ENCODE measurements around the gene PFDN2. TPM values are rescaled to one million over a fixed set of nuclear protein-coding genes. Genes with fewer than 3 reads are reported as not detected.
A peak's percentile ranks its signal among the peaks of the same experiment; 100 is the strongest.
"Not testable (repeated sequence)": the region's sequence is repeated elsewhere in the genome, so short reads cannot be mapped to it uniquely, and the experiment has no call there.

PFDN2 gene
- total RNA-seq, 2 donors from 2014 or later = 92.6 to 122 TPM

DNA sequence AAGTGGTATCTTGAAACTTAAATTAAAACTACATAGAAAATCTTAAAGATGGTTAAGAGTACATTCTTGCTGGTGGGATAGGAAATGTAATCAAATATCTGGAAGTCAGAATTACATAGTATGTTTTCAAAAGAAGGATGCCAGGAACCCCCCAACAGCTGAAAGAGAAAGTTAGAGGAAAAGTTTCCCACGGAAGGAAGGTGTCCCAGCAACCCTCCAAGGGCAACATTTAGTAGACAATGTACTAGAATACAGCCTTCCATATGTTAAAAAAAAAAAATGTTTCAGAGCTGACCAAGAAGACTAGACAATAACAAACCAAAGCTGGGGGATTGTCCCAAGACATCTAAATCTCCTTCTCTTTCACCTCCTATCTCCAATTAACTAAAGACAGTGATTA lies 12.4 kb upstream of the PFDN2 start:
- no peak for DNase-seq (ENCODE audit: low spot score)
- H3K4me3 Mint-ChIP-seq = no peak overlapping the region
- ATAC-seq = no peak
- H3K36me3 Mint-ChIP-seq = peaks cover 21% of the 10 kb centered on the region
- H3K27me3 Mint-ChIP-seq = no peaks in the 10 kb centered on the region
- H3K4me1 Mint-ChIP-seq (ENCODE audit: low read depth in 2 of 2) = peaks cover 41 to 50% of the 10 kb centered on the region in 2 donors
- H3K9me3 Mint-ChIP-seq = no peaks in the 10 kb centered on the region
- H3K27ac Mint-ChIP-seq = no peak overlapping the region

DNA sequence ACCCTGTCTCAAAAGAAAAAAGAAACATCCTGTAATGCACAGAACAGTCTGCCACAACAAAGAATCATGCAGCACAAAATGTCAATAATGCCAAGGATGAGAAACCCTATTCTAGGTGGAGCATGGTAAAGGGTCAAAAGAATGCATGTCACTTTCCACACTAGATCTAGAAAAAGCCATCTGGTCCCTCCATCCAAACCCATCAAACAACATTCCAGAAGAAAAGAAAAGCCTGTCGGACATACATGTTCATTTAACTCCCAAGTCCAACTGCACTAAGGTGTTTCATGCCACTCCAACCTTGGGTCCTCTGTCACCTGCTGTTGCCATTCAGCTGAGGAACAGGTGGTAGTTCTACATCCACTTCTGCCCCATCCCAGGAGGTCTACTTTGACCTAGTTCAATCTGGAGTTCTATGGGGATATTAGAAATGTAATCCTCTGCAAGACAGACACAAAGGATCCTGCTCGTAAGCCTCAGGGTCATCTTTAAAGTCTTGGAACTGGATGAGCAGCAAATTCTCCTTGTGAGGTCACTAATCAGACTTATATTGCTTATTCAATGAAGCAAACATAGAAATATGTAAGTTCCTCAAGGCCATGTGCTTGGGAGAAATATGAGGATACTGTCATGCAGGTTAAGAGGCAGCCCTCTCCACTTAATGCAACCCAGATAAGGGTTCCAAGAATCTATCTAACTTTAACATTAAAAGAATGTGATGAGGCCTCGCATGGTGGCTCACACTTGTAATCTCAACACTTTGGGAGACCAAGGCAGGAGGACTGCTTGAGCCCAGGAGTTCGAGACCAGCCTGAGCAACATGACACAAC lies 11.0 kb upstream of the PFDN2 start:
- no peak for ATAC-seq
- no peak overlapping the region for H3K4me3 Mint-ChIP-seq
- peaks cover 26% of the 10 kb centered on the region for H3K36me3 Mint-ChIP-seq
- H3K27ac Mint-ChIP-seq = no peak overlapping the region
- H3K9me3 Mint-ChIP-seq = no peaks in the 10 kb centered on the region
- peaks cover 40 to 45% of the 10 kb centered on the region in 2 donors for H3K4me1 Mint-ChIP-seq (ENCODE audit: low read depth in 2 of 2)
- H3K27me3 Mint-ChIP-seq = no peaks in the 10 kb centered on the region
- no peak for DNase-seq (ENCODE audit: low spot score)

DNA sequence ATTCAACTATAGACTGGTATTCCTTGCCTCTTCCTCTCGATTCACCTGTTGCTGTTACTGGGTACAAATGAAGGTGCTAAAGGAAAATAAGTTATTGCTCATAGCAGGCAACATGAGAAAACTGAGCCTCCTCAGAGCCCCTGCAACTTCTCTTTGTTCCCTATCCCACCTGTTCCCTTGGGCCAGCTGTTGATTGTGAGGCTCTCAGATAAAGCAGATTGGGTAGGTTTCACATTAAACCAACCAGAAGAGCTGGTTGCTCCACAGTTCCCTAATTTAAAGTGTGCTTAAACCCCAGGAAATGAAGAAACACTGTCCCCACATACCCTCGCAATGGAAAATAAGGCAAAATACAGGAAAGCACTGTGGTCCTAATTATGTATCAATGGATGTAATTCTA lies 9.8 kb upstream of the PFDN2 start:
- ATAC-seq (no peak), DNase-seq (ENCODE audit: low spot score) (no peak)
- Mint-ChIP-seq H3K27ac (peak overlapping the region; percentile 12 to 42), H3K9me3 (no peaks in the 10 kb centered on the region), H3K36me3 (peaks cover 27% of the 10 kb centered on the region), H3K4me3 (no peak overlapping the region), H3K27me3 (no peaks in the 10 kb centered on the region), H3K4me1 (ENCODE audit: low read depth in 2 of 2) (peaks cover 40 to 45% of the 10 kb centered on the region in 2 donors)

DNA sequence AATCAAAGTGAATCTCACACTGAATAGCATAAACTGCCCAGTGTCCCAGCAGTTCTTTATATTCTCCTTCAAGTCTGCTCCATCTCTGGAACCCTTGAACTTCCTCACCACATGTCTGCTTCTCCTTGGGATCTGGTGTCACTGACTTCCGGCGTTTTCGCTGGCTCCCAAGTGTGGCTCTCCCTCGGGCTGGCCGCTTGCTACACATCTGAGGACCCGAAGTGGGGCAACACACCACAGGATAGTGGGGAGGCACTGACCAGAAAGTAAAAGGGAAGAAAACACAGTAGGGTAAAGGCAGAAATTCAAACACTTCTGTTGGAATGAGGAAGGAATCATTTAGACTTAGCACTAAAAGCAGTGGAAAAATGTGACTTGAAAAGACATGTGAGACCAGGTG lies 5.1 kb upstream of the PFDN2 start:
- no peaks in the 10 kb centered on the region for H3K9me3 Mint-ChIP-seq
- peaks cover 46% of the 10 kb centered on the region for H3K36me3 Mint-ChIP-seq
- no peaks in the 10 kb centered on the region for H3K27me3 Mint-ChIP-seq
- no peak for DNase-seq (ENCODE audit: low spot score)
- H3K4me1 Mint-ChIP-seq (ENCODE audit: low read depth in 2 of 2) = peaks cover 41 to 45% of the 10 kb centered on the region in 2 donors
- no peak for ATAC-seq
- H3K4me3 Mint-ChIP-seq = no peak overlapping the region
- no peak overlapping the region for H3K27ac Mint-ChIP-seq

DNA sequence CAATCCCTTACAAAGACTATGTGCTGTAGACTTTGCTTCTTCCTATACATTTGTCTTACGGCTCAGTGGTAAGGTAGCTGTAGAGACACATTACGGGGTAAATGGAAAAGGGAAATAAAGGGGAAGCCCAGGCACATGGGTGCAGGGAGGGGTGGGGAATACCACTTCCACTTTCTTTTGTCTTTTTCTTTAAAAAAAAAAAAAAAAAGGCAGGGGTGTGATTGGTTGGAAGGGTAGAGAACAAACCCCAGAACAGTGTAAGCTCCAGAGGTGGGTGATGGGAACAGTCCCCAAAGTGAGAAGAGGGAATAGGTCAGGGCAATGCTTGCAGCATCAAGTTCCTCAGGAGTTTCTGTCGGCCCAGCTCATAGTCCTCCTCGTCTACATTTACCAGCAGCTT lies 4.0 kb upstream of the PFDN2 start:
- peak overlapping the region; percentile 10 to 35 for H3K27ac Mint-ChIP-seq
- ATAC-seq = no peak
- DNase-seq (ENCODE audit: low spot score) = no peak
- no peak overlapping the region for H3K4me3 Mint-ChIP-seq
- peaks cover 34 to 40% of the 10 kb centered on the region in 2 donors for H3K4me1 Mint-ChIP-seq (ENCODE audit: low read depth in 2 of 2)
- no peaks in the 10 kb centered on the region for H3K27me3 Mint-ChIP-seq
- no peaks in the 10 kb centered on the region for H3K9me3 Mint-ChIP-seq
- H3K36me3 Mint-ChIP-seq = peaks cover 43% of the 10 kb centered on the region

DNA sequence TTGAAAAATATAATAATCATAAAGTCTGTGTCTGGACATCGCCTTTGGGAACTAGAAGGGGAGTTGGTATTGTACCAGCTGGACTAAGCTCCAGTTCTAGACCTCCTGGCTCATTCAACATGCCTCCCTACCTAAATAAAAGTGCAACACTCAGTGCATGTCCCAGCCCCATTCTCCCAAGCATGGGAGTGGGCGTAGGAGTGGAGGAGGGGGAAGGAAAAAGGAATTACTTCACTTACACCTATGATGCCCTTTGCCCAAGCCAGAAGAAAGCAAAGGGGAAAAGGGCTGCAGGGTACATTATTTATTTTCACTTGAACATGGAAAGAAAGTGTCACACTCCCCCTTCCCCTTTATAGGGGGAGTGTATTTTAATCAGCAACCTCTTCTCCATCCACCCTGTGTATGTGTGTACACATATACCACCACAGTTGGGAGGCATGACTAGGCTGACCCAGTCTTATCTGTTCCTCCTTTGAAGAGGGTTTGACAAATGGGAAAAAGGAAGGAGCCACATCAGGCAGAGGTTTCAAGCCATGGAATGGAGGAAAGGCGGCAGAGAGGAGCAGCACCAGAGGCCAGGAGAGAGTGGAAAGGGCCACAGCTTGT lies 3.3 kb upstream of the PFDN2 start:
- ATAC-seq = no peak

DNA sequence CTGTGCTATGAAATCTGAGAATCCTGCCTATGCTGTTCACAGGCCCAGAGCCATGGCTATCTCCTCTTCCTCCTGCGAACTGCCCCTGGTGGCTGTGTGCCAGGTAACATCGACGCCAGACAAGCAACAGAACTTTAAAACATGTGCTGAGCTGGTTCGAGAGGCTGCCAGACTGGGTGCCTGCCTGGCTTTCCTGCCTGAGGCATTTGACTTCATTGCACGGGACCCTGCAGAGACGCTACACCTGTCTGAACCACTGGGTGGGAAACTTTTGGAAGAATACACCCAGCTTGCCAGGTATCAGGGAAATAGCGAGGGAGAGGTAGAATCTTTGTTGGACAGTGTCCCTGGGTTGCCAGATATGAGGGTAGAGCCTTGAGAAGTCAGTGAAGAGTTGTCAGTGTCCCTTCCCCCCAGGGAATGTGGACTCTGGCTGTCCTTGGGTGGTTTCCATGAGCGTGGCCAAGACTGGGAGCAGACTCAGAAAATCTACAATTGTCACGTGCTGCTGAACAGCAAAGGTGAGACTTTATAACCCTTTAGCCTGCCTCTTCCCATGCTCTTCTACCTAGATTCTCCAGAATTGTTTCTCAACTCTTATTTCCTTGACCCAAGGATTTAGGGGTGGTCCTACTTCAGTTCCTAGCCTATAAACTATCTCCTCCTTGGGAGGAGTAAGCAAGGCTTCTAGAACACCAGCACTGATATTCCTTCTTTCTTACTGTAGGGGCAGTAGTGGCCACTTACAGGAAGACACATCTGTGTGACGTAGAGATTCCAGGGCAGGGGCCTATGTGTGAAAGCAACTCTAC lies 1.5 kb upstream of the PFDN2 start:
- peaks cover 43 to 44% of the 10 kb centered on the region in 2 donors for H3K4me1 Mint-ChIP-seq (ENCODE audit: low read depth in 2 of 2)
- ATAC-seq (peak; percentile 50 to 66), DNase-seq (ENCODE audit: low spot score) (peak; percentile 72)
- H3K4me3 Mint-ChIP-seq = peak overlapping the region; percentile 97
- H3K27me3 Mint-ChIP-seq = no peaks in the 10 kb centered on the region
- no peaks in the 10 kb centered on the region for H3K9me3 Mint-ChIP-seq
- H3K27ac Mint-ChIP-seq = peak overlapping the region; percentile 89 to 90
- peaks cover 30% of the 10 kb centered on the region for H3K36me3 Mint-ChIP-seq

More for the DNA sequence above, 3.3 kb upstream of the PFDN2 start:
- Mint-ChIP-seq H3K36me3 (peaks cover 36% of the 10 kb centered on the region), H3K27ac (peak overlapping the region; percentile 10 to 35), H3K4me1 (ENCODE audit: low read depth in 2 of 2) (peaks cover 35 to 40% of the 10 kb centered on the region in 2 donors), H3K4me3 (no peak overlapping the region), H3K9me3 (no peaks in the 10 kb centered on the region), H3K27me3 (no peaks in the 10 kb centered on the region)
- DNase-seq (ENCODE audit: low spot score) = no peak

DNA sequence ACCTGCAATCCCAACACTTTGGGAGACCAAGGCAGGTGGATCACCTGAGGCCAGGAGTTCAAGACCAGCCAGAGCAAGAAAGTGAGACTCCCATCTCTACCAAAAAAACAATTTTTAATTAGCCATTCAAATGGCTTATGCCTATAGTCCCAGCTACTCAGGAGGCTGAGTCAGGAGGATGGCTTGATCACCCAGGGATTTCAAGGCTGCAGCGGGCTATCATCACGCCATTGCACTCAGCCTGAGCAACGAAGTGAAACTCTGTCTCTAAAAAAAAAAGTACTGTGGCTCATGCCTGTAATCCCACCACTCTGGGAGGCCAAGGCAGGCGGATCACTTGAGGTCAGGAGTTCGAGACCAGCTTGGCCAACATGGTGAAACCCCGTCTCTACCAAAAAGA lies 1.9 kb downstream of the PFDN2 start:
- peak overlapping the region; percentile 97 for H3K4me3 Mint-ChIP-seq
- H3K36me3 Mint-ChIP-seq = peaks cover 14% of the 10 kb centered on the region
- H3K27me3 Mint-ChIP-seq; DNase-seq (ENCODE audit: low spot score); ATAC-seq; H3K9me3 Mint-ChIP-seq: not testable (repeated sequence)
- H3K27ac Mint-ChIP-seq = peak overlapping the region; percentile 89 to 90
- H3K4me1 Mint-ChIP-seq (ENCODE audit: low read depth in 2 of 2) = peaks cover 56 to 67% of the 10 kb centered on the region in 2 donors

DNA sequence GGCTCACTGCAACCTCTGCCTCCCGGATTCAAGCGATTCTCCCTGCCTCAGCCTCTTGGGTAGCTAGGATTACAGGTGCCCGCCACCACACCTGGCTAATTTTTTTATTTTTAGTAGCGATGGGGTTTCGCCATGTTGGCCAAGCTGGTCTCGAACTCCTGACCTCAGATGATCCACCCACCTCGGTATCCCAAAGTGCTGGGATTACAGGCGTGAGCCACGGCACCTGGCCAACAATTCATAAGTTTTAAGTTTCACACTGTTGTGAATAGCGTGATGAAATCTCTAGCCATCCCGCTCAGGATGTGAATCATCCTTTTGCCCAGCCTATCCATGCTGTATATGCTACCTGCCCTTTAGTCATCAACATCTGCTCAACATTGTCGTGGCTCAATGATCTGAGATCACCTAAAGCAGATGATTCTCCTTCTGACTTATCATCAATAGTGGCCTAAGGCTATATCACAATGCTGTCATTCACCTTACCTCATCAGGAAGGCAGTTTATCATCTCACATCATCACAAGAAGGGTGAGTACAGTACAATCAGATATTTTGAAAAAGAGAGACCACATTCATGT lies 2.6 kb downstream of the PFDN2 start:
- H3K9me3 Mint-ChIP-seq = no peaks in the 10 kb centered on the region
- peaks cover 14% of the 10 kb centered on the region for H3K36me3 Mint-ChIP-seq
- ATAC-seq (peak; percentile 21 to 34), DNase-seq (ENCODE audit: low spot score) (no peak)
- peaks cover 54 to 65% of the 10 kb centered on the region in 2 donors for H3K4me1 Mint-ChIP-seq (ENCODE audit: low read depth in 2 of 2)
- peak overlapping the region; percentile 97 for H3K4me3 Mint-ChIP-seq
- H3K27me3 Mint-ChIP-seq = no peaks in the 10 kb centered on the region
- H3K27ac Mint-ChIP-seq = peak overlapping the region; percentile 22 to 24

DNA sequence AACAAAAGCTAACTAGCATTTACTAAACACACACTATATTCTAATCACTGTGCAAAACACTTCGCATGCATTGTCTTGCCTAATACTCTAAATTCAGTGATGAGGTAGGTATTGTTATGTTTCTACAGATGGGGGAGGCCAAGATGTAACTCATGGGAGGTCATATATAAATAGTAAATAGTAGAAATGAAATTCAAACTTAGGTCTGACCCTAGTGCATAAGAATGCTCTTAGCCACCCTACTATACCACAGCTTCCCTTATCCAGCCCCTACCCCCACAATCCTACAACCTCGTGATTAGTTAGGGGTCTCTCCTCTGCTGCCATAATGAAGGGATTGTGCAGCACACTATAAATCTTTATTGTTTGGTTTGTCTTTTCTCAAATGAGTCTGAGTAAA lies 3.3 kb downstream of the PFDN2 start:
- H3K27me3 Mint-ChIP-seq = no peaks in the 10 kb centered on the region
- H3K4me1 Mint-ChIP-seq (ENCODE audit: low read depth in 2 of 2) = peaks cover 48 to 58% of the 10 kb centered on the region in 2 donors
- H3K36me3 Mint-ChIP-seq = peaks cover 9% of the 10 kb centered on the region

DNA sequence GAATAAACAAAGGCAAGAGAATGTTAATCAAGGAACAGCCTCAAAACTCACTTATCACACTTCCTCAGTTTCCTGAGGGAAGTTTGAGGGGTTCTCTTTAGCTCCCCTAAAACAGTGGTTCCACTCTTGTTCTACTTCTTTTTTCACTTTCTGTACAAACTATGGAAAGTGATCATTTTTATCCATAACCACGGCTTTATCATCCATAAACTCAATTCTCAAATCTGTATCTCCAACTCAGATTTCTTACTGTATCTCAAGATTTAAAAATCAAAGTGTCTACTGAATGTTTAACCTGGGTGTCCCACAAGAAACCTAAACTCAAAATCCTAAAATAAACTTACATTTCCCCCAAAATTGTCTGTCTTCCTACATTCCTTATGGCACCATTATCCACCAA lies 3.9 kb downstream of the PFDN2 start:
- H3K4me1 Mint-ChIP-seq (ENCODE audit: low read depth in 2 of 2) = peaks cover 44 to 55% of the 10 kb centered on the region in 2 donors
- no peaks in the 10 kb centered on the region for H3K27me3 Mint-ChIP-seq
- H3K27ac Mint-ChIP-seq = peak overlapping the region; percentile 22 to 24
- ATAC-seq (no peak), DNase-seq (ENCODE audit: low spot score) (no peak)
- H3K36me3 Mint-ChIP-seq = peaks cover 10% of the 10 kb centered on the region
- no peaks in the 10 kb centered on the region for H3K9me3 Mint-ChIP-seq
- peak overlapping the region; percentile 30 for H3K4me3 Mint-ChIP-seq

More for the DNA sequence above, 3.3 kb downstream of the PFDN2 start:
- DNase-seq (ENCODE audit: low spot score) = no peak
- ATAC-seq = no peak
- peak overlapping the region; percentile 22 to 24 for H3K27ac Mint-ChIP-seq
- H3K4me3 Mint-ChIP-seq = peak overlapping the region; percentile 30
- no peaks in the 10 kb centered on the region for H3K9me3 Mint-ChIP-seq

DNA sequence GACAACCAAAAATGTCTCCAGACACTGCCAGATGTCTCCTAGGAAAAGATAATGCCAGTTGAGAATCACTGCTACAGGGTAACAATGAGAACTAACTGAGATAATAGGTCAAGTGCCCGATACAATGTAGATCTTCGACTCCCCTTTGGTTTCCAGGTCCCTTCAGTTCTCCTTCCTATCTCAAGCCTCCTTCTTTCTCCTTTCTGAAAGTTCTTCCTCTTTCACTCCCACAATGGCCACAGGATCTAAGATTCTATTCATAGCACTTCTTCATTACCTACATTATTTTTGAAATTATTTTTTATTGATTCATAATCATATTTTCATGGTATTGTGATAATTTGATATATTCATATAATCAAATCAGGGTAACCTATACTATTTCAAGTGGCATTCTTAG lies 6.3 kb downstream of the PFDN2 start:
- no peak overlapping the region for H3K4me3 Mint-ChIP-seq
- peaks cover 38 to 48% of the 10 kb centered on the region in 2 donors for H3K4me1 Mint-ChIP-seq (ENCODE audit: low read depth in 2 of 2)
- H3K27ac Mint-ChIP-seq = no peak overlapping the region
- no peaks in the 10 kb centered on the region for H3K9me3 Mint-ChIP-seq
- no peaks in the 10 kb centered on the region for H3K27me3 Mint-ChIP-seq
- no peak for DNase-seq (ENCODE audit: low spot score)
- peaks cover 10% of the 10 kb centered on the region for H3K36me3 Mint-ChIP-seq
- no peak for ATAC-seq

DNA sequence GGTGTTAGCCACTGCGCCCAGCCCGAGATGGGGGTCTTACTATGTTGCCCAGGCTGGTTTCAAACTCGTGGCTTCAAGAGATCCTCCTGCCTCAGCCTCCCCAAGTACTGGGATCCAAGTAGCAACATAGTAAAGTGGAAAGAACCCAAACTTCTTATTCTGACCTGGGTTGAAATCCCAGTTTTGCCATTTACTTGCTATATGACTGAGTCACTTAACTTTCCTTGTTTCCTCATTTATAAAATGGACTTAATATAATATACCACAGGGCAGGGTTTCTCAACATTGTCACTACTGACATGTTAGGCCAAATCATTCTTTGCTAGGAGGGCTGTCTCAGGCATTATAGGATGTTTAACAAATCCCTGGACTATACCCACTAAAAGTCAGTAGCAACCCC lies 6.7 kb downstream of the PFDN2 start:
- Mint-ChIP-seq H3K27ac (no peak overlapping the region), H3K4me3 (no peak overlapping the region), H3K36me3 (peaks cover 10% of the 10 kb centered on the region), H3K27me3 (no peaks in the 10 kb centered on the region), H3K4me1 (ENCODE audit: low read depth in 2 of 2) (peaks cover 37 to 48% of the 10 kb centered on the region in 2 donors), H3K9me3 (no peaks in the 10 kb centered on the region)
- no peak for ATAC-seq
- DNase-seq (ENCODE audit: low spot score) = no peak
